Occipital lobe (tissue), 2 donors: Measurements from ENCODE around the gene GMPPA. TPM values are rescaled to one million over a fixed set of nuclear protein-coding genes. Genes with fewer than 3 reads are reported as not detected.

Experiments used
- DNase-seq: peaks from one replicate; lab custom pipeline; 2025; lab: John Stamatoyannopoulos, UW
- total RNA-seq: library from RNA; depleted of rRNA; stranded (reverse); fragments of >200 nt; gene quantifications from one replicate; pipeline ENCODE4 v1.2.3, GENCODE V29; 2014

Gene GMPPA
- total RNA-seq, 1 donor from 2014 or later: 7.5 TPM

GRCh38 chr2:219538504-219538951 is 39.8 kb downstream of the GMPPA start:
- no peak for DNase-seq

- DNase-seq: no peak
These were observed 40.5 kb downstream of the GMPPA start for GRCh38 chr2:219538956-219539788.

DNA sequence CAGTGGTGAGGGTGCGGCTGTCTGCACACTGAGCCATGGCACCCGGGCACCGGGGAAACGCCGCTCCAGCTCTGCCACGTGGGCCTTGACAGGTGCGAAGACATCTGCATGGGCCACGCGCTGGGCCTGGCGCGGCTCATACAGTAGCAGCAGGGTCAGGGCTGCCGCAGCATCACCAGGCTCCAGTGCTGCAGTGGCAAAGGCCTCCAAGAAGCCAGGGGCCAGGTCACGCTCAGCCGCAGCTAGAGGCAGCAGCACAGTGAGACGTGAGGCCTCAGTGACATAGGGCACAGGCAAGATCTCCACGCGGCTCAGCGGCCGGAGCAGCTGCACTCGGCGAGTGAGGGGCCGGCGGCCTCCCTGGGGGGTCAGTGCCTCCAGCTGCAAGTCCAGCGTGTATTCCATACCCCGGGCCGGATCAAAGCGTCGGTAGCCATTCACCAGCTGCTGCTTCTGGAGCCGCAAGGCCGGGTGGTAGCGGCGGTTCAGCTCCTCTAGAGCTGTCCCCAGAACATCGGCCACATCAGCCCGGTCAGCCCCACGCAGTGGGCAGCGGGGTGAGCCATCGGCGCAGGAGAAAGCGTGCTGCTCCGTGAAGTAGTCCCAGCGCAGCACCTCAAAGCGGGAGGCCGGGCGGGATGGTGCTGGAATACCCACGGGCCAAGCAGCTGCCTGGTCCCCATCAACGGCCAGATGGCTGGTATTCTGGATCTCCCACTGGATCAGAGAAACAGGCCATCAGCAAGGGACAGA is 41.4 kb downstream of the GMPPA start:
- no peak for DNase-seq

GRCh38 chr2:219540784-219541504 is 42.3 kb downstream of the GMPPA start:
- DNase-seq: no peak

GRCh38 chr2:219541611-219542180 is 43.0 kb downstream of the GMPPA start:
- DNase-seq: peak; percentile 42

DNA sequence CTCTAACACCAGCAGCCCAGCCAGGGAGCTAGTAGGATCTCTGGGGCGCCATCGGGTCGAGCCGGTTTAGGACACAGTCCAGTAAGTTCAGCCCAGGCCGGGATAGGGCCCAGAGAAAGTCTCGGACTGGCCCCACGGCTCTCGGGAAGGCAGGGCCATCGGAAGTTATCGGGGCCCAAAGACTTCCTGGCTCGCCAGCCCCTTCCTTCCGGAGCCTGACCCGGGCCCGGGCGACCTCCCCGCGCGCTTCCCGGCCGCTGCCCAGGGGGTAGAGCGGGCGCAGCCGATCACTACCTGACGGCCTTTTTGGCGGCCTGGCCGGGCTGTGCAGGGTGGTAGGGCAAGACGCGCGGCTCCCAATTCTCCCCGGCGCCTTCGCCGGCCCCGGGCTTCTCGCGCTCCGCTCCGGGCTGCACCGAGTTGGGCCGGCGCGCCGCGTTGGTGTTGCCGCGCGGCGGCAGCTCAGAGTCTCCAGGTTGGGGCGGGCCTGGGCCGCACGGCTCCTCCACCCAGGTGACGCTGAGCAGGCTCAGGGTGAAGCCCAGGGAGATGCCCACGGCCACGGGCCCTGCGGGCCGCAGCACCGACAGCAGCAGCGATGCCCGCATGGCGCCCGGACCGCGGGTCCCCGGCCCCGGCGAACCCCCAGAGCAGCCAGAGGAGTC is 44.4 kb downstream of the GMPPA start:
- peak; percentile 15 for DNase-seq

GRCh38 chr2:219543596-219544358 is 45.1 kb downstream of the GMPPA start, which contains the start of the genes CHPF and TMEM198:
CHPF (minus strand) TSS chr2:219543809; CDS start chr2:219543538, 271 bp downstream.
TMEM198 (plus strand) TSS chr2:219544028; CDS start chr2:219544728, 700 bp downstream.
- DNase-seq: peak; percentile 99

DNA sequence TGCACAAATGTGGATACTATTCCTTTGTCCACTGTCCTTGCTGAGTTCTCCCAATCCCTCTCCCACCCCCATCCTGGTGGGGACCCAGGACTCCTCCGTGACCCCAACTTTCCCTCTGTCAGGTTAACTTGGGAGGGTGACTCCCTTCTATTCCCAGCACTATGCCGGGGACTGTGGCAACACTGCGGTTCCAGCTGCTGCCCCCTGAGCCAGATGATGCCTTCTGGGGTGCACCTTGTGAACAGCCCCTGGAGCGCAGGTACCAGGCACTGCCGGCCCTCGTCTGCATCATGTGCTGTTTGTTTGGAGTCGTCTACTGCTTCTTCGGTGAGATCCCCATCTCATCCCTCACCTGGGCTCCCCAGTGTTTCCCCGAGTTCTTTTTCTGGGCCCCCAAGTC is 45.9 kb downstream of the GMPPA start:
- no peak for DNase-seq

GRCh38 chr2:219545295-219545942 is 46.7 kb downstream of the GMPPA start:
- no peak for DNase-seq

GRCh38 chr2:219545943-219546352 is 47.3 kb downstream of the GMPPA start:
- DNase-seq: no peak

- DNase-seq: no peak
These were observed 48.9 kb downstream of the GMPPA start for GRCh38 chr2:219547621-219548020.

GRCh38 chr2:219548990-219549389 is 50.3 kb downstream of the GMPPA start:
- no peak for DNase-seq

DNA sequence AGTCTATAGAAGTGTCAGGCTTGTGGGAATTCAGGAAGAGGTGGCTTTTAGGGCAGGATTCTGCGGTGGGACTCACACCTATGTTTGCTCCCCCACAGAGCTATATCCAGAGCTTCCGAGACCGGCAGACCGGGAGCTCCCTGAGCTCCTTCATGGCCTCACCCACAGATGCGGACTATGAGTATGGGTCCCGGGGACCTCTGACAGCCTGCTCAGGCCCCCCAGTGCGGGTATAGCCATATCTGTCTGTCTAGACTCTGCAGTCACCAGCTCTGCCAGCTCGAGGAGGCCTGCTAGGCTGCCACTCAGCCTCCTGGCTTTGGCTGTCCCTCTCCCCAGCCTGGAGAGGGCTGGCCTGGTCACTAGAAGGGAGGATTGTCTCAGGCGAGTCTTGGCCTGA is 50.9 kb downstream of the GMPPA start:
- DNase-seq: no peak

DNA sequence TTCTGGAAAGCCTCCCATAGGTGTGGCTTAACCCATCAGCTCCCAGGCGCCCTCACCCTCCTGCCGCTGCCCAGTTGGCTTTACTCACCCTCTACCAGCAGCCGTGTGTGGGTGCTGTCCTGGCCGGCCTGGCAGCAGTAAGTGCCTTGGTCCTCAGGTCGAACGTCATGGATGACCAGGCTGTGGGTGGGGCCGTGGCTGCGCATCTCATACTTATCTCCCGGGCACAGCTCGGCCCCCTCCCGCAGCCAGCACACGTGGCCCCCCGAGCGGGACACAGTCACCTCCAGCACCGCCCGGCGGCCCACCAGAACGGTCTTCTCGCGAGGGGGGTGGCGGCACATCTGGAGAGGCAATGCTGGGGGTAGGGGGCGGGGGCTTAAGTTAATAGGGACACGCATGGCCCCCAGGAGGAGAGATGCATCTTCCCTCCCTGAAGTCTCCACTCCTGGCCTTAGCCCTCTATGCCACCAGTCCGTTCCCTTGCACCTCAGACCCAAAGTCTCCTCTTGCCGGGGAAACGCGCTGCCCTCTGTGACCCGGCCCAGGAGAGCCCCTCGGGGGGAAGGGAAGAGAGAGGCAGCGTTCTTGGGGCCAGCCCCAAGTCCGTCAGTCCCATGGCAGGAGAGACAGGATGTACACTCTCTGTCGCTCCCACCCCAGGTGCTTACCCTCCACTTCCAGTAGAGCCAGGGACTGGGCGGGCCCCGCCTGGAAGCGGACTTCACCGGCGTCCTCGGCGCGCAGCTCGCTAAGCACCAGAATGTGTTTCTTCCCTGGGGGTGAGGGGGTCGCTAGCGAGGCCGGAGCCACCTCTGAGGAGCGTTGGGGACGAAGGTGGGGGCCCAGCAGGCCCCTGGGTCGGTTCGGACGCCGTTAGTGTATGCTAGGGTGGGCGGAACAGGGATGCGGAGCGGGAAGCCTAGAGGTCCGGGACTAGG is 53.0 kb downstream of the GMPPA start:
- no peak for DNase-seq

GRCh38 chr2:219552382-219553167 is 53.9 kb downstream of the GMPPA start:
- DNase-seq: peak; percentile 76

DNA sequence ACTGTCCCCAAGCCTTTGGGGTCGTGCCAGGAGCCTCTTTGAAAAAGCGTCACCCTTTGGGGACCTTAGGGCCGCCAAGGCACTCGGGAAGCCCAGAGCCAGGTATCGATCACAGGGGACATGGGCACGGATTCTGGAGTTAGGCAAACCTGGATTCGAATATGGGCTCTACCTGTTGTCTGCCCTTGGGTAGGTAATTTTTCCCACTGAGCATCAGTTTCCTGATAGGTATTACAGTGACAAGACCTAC is 54.4 kb downstream of the GMPPA start:
- no peak for DNase-seq

- no peak for DNase-seq
These were observed 54.8 kb downstream of the GMPPA start for GRCh38 chr2:219553463-219553963.

DNA sequence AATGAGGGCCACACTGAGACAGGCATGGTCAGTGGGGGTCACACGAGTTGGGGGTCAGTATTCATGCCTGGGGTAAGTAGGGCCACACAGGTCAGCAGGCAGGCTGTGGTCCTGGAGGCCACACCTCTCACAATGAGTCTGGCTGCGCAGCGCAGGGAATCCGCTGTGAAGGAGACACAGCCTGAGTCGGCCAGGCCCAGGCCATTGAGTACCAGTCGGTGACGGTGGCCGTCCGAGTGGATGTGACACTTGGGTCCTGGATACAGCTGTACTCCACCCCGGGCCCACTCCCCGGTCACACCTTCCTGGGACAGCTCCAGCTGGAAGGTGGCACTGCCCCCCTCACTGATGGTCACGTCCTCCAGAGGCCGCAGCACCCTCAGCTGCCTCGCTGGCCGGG is 55.7 kb downstream of the GMPPA start:
- DNase-seq: no peak
